ELR (cell line): Measurements from ENCODE around the gene RNF31.

Source experiments
- DNase-seq: peaks from one replicate; pipeline ENCODE4 v3.0.0-alpha.2; 2015; ENCODE audit warnings: low read depth

RNF31 gene

GRCh38 chr14:24182110-24182882 lies 35.0 kb downstream of the RNF31 start:
- DNase-seq = no peak

- no peak for DNase-seq
Measured at GRCh38 chr14:24183014-24183481, 35.8 kb downstream of the RNF31 start.

- no peak for DNase-seq
Measured at GRCh38 chr14:24184104-24184970, 37.0 kb downstream of the RNF31 start.

- no peak for DNase-seq
Measured at GRCh38 chr14:24185026-24185425, 37.7 kb downstream of the RNF31 start.

GRCh38 chr14:24185741-24186140 lies 38.4 kb downstream of the RNF31 start:
- DNase-seq = no peak

DNA sequence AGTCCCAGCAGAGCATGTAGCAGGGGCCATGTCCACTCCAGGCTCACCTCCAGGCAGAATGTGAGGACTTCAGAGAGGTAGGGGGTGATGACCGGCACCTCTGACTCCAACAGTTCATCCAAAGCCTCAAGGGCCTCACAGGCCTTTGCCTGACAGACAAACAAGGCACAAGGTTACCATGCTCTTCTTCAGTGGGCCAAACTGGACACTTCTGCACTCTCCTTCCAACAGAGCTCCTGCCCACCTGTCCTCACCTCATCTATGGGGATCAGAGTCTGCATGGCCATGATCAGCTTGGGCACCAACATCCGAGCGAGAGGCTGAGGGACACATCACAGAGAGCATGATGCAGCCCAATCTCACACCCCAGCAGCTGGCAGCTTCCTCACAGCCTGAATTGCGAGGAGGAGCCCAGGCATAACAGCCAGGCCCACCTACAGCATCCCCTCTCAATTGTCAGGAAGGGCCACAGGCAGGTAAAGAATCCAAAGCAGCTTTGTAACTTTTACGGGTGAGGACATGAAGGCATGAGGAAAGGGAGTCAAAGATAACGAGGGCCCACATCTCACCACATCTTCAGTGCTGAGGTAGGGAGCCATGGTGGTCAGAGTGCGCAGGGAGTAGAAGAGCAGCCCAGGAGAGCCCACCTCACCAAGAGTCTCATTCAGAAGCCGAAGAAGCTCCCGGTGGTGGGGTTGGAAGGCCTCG lies 39.7 kb downstream of the RNF31 start:
- no peak for DNase-seq

GRCh38 chr14:24187539-24187915 lies 40.2 kb downstream of the RNF31 start:
- DNase-seq = no peak

- DNase-seq = peak; percentile 99
Measured at GRCh38 chr14:24188251-24189058, 41.2 kb downstream of the RNF31 start, which contains the start of gene IPO4. IPO4 (minus strand) TSS chr14:24188816; CDS start chr14:24188787, 29 bp downstream.

DNA sequence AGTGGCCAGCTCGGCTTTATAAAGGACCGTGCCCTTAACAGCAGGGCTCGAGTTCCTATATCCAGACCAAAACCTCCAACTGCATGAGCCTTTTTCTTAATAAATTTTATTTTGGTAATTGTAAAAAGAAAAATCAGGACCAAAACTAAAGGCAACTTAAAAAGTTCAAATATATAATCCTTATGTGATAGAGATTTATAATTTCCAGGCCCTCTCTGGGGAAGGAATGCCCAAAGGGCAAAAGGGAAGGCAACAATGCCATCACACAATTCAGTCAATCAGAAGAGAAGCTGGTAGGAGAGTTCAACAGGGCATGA lies 41.7 kb downstream of the RNF31 start:
- DNase-seq = no peak

- DNase-seq = no peak
Measured at GRCh38 chr14:24189460-24189859, 42.2 kb downstream of the RNF31 start.

DNA sequence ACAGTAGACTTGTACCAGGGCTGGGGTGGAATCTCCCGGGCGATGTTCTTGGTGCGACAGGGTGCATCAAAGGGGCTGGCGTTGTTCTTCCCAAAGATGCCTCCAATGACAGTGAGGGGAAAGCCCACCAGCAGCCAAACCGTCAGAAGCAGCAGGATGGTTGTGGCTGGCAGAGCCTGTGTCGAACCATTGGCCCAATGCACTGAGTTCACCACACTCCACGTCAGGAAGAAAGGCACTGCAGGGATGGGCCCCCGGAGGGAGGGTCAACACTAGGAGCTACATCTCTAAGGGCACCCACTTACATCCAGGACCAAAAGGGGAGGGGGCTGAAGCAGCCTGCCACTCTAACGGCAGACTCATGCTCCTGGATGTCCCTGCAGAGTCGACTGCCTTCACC lies 43.1 kb downstream of the RNF31 start:
- DNase-seq = no peak

- no peak for DNase-seq
Measured at GRCh38 chr14:24192933-24193332, 45.6 kb downstream of the RNF31 start.

GRCh38 chr14:24194186-24194872 lies 47.0 kb downstream of the RNF31 start:
- no peak for DNase-seq

- no peak for DNase-seq
Measured at GRCh38 chr14:24194873-24195185, 47.5 kb downstream of the RNF31 start.

- DNase-seq = peak; percentile 85
Measured at GRCh38 chr14:24195186-24196070, 48.1 kb downstream of the RNF31 start, which contains the start of gene TM9SF1. TM9SF1 (minus strand) TSS chr14:24195441; CDS start chr14:24195019, 422 bp downstream.

GRCh38 chr14:24196071-24197055 lies 49.1 kb downstream of the RNF31 start:
- peak; percentile 42 for DNase-seq

DNA sequence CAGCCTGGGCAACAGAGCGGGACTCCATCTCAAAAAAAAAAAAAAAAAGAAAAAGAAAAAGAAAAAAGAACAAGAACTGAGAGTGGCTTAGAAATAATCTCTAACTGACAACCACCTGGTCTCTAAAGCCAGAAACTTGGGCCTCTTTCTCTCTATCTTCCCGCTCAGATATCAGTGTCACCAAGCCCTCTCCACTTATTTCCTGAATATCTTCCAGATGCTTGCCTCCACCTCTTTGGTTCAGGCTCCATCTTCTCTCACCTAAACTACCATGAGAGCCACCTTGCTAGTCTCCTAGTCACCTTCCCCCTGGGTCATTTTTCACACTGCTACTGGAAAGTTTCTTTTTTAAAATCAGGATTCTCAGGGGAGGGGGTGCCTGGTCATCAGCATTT lies 49.8 kb downstream of the RNF31 start:
- no peak for DNase-seq

GRCh38 chr14:24198814-24199524 lies 51.7 kb downstream of the RNF31 start:
- no peak for DNase-seq
